ENCODE data around the gene COL4A1.

- no peak for TF ChIP-seq CTCF (IDR thresholded peaks at IDR 0.05)
- no peak for TF ChIP-seq SMC3 (IDR thresholded peaks at IDR 0.05; ENCODE audit: low read depth, low read length)
- no peak for TF ChIP-seq REST (IDR thresholded peaks at IDR 0.05; ENCODE audit: low read depth, low read length)
- TF ChIP-seq MAX (IDR thresholded peaks at IDR 0.05; ENCODE audit: low read depth) = no peak
- TF ChIP-seq YY1 (IDR thresholded peaks at IDR 0.05; ENCODE audit: low read depth) = no peak
Measured at GRCh38 chr13:110228936-110229904, 77.7 kb downstream of the COL4A1 start.
